Panc1 (cell line): ENCODE data around the gene MAGI3.

Experiments used
- CTCF ChIP-seq: fragments of 450-650 bp; IDR thresholded peaks from 2 replicates; pipeline ENCODE4 v1.5.1; 2017; ENCODE audit warnings: mild to moderate bottlenecking
- POLR2AphosphoS5 ChIP-seq: IDR thresholded peaks from 2 replicates; pipeline ENCODE4 v1.6.1; 2012; ENCODE audit warnings: mild to moderate bottlenecking, low read depth, low read length, moderate library complexity
- TCF7L2 ChIP-seq: IDR thresholded peaks from 2 replicates; pipeline ENCODE4 v1.6.1; 2011; ENCODE audit warnings: mild to moderate bottlenecking, low read depth, low read length, inconsistent platforms

- no peak for TF ChIP-seq CTCF
- TF ChIP-seq POLR2AphosphoS5, result no peak
- TF ChIP-seq TCF7L2, result no peak
Measured at GRCh38 chr1:113721010-113721409, 330.7 kb downstream of the MAGI3 start.
